SK-N-SH (cell line): Measurements from ENCODE around the gene SLCO2A1. TPM values are rescaled to one million over a fixed set of nuclear protein-coding genes. Genes with fewer than 3 reads are reported as not detected.

ENCODE experiments used
- CTCF ChIA-PET: fragments of 300-600, 350-600 bp; formaldehyde crosslinking; extraction: SDS; loops from one replicate; lab custom pipeline; 2021; lab: Yijun Ruan, JAX
- POLR2A ChIA-PET: fragments of 350-600 bp; sonication (Branson Sonifier 250); formaldehyde crosslinking; extraction: SDS; loops from one replicate; lab custom pipeline; 2020; ENCODE audit warnings: antibody characterized with exemption, inconsistent platforms; lab: Yijun Ruan, JAX
- DNase-seq: peaks from one replicate; pipeline ENCODE4 v3.0.0; 2012
- H2AFZ ChIP-seq: fragments of 200-600 bp; sonication (generic); 2 replicates; pipeline ENCODE4 v1.8.1; 2016; ENCODE audit warnings: antibody characterized with exemption, mild to moderate bottlenecking, low read depth
- H3F3A ChIP-seq: fragments of 200-600 bp; sonication (generic); replicated peaks from 2 replicates; pipeline ENCODE3; 2016; ENCODE audit warnings: antibody characterized with exemption, mild to moderate bottlenecking; ENCODE audit not compliant: insufficient read depth
- H3K27ac ChIP-seq, 2 experiments: fragments of 200-500 bp in 1 of 2; fragments of 200-600 bp in 1 of 2; sonication (Bioruptor generic) in 1 of 2; sonication (generic), shearing (Covaris generic) in 1 of 2; 2 replicates each; pipeline versions ENCODE4 v1.5.1 to v1.6.1; 2014 to 2016; ENCODE audit warnings: low read depth in 2 of 2, inconsistent platforms in 1 of 2, low read length in 1 of 2, mild to moderate bottlenecking in 1 of 2, mixed read lengths in 1 of 2
- H3K27me3 ChIP-seq: fragments of 200-600 bp; sonication (generic), shearing (Covaris generic); 2 replicates; pipeline ENCODE4 v1.6.1; 2016; ENCODE audit warnings: mixed run types; ENCODE audit not compliant: insufficient read depth
- H3K36me3 ChIP-seq, 2 experiments: fragments of 200-500 bp in 1 of 2; fragments of 200-600 bp in 1 of 2; sonication (Bioruptor generic) in 1 of 2; sonication (generic) in 1 of 2; replicated peaks in 1 of 2; 2 replicates each; pipeline versions ENCODE3 to v1.5.1; 2014 to 2016; ENCODE audit warnings: low read length in 1 of 2, mild to moderate bottlenecking in 1 of 2; ENCODE audit not compliant: insufficient read depth in 2 of 2, control insufficient read depth in 1 of 2
- H3K4me1 ChIP-seq, 2 experiments: fragments of 200-500 bp in 1 of 2; fragments of 200-600 bp in 1 of 2; sonication (Bioruptor generic) in 1 of 2; sonication (generic), shearing (Covaris generic) in 1 of 2; 2 replicates each; pipeline versions ENCODE4 v1.5.1 to v1.6.1; 2014 to 2016; ENCODE audit warnings: low read depth in 1 of 2, low read length in 1 of 2, mixed run types in 1 of 2; ENCODE audit not compliant: insufficient read depth in 2 of 2, control insufficient read depth in 1 of 2
- H3K4me2 ChIP-seq: fragments of 200-600 bp; sonication (generic), shearing (Covaris generic); 2 replicates; pipeline ENCODE4 v1.6.1; 2017; ENCODE audit warnings: mixed run types
- H3K4me3 ChIP-seq, 2 experiments: fragments of 200-500 bp in 1 of 2; fragments of 200-600 bp in 1 of 2; sonication (Bioruptor generic) in 1 of 2; sonication (generic), shearing (Covaris generic) in 1 of 2; 2 replicates each; pipeline versions ENCODE4 v1.5.1 to v1.8.1; 2014 to 2016; ENCODE audit warnings: low read depth in 2 of 2, inconsistent platforms in 1 of 2, low read length in 1 of 2, mild to moderate bottlenecking in 1 of 2, mixed read lengths in 1 of 2, moderate library complexity in 1 of 2
- H3K79me2 ChIP-seq: fragments of 200-600 bp; sonication (generic); 2 replicates; pipeline ENCODE4 v1.8.1; 2017; ENCODE audit warnings: mild to moderate bottlenecking; ENCODE audit not compliant: insufficient read depth
- H3K9ac ChIP-seq: fragments of 200-600 bp; sonication (generic); 2 replicates; pipeline ENCODE4 v1.6.1; 2017; ENCODE audit warnings: mixed run types
- H3K9me2 ChIP-seq: fragments of 200-600 bp; sonication (generic); 2 replicates; pipeline ENCODE4 v1.6.1; 2017; ENCODE audit warnings: mixed run types
- H3K9me3 ChIP-seq: fragments of 200-600 bp; sonication (generic); 2 replicates; pipeline ENCODE4 v1.6.1; 2017; ENCODE audit warnings: mixed run types, mild to moderate bottlenecking, moderate library complexity
- H4K20me1 ChIP-seq: fragments of 200-600 bp; sonication (generic); 2 replicates; pipeline ENCODE4 v1.6.1; 2017; ENCODE audit warnings: mild to moderate bottlenecking, mixed run types; ENCODE audit not compliant: insufficient read depth
- EP300 ChIP-seq, 2 experiments: IDR thresholded peaks; 2 replicates each; pipeline versions ENCODE4 v1.4.0 to v1.6.1; 2012; ENCODE audit warnings: borderline replicate concordance in 1 of 2, low read depth in 1 of 2, low read length in 1 of 2
- EZH2phosphoT487 ChIP-seq: fragments of 200-600 bp; sonication (generic); IDR thresholded peaks from 2 replicates; pipeline ENCODE4 v1.6.1; 2017; ENCODE audit warnings: low read depth, mixed run types, mild to moderate bottlenecking, antibody characterized with exemption, moderate library complexity, borderline replicate concordance
- FOXJ3 ChIP-seq: sonication (generic); formaldehyde crosslinking; IDR thresholded peaks from 2 replicates; pipeline ENCODE4 v1.5.1; 2020; ENCODE audit warnings: mild to moderate bottlenecking, missing genetic modification reagents
- GATA2 ChIP-seq: sonication (generic); formaldehyde crosslinking; IDR thresholded peaks from 2 replicates; pipeline ENCODE4 v1.5.0; 2020; ENCODE audit warnings: mild to moderate bottlenecking, missing genetic modification reagents
- JUND ChIP-seq: IDR thresholded peaks from 2 replicates; pipeline ENCODE4 v1.4.0; 2012
- POLR2AphosphoS5 ChIP-seq: IDR thresholded peaks from 2 replicates; pipeline ENCODE4 v1.6.1; 2012; ENCODE audit warnings: low read depth, low read length
- RAD21 ChIP-seq: IDR thresholded peaks from 2 replicates; pipeline ENCODE4 v1.6.1; 2012; ENCODE audit warnings: mild to moderate bottlenecking, low read length
- RFX5 ChIP-seq: IDR thresholded peaks from 2 replicates; pipeline ENCODE4 v1.6.1; 2012; ENCODE audit warnings: mild to moderate bottlenecking, improper control_type of control experiment, low read length
- SIN3A ChIP-seq: IDR thresholded peaks from 2 replicates; pipeline ENCODE4 v1.6.1; 2012; ENCODE audit warnings: low read depth, mild to moderate bottlenecking, low read length, moderate library complexity, borderline replicate concordance
- SMC3 ChIP-seq: IDR thresholded peaks from 2 replicates; pipeline ENCODE4 v1.6.1; 2012; ENCODE audit warnings: low read depth, low read length, improper control_type of control experiment
- TAF1 ChIP-seq: IDR thresholded peaks from 2 replicates; pipeline ENCODE4 v1.6.1; 2012; ENCODE audit warnings: low read depth, mild to moderate bottlenecking, low read length, moderate library complexity, borderline replicate concordance
- TEAD4 ChIP-seq: IDR thresholded peaks from 2 replicates; pipeline ENCODE4 v1.4.0; 2012; ENCODE audit warnings: mild to moderate bottlenecking, borderline replicate concordance; ENCODE audit not compliant: insufficient read depth
- USF1 ChIP-seq: IDR thresholded peaks from 2 replicates; pipeline ENCODE4 v1.4.0; 2012; ENCODE audit warnings: low read depth, borderline replicate concordance
- YY1 ChIP-seq: IDR thresholded peaks from 2 replicates; pipeline ENCODE4 v1.4.0; 2012; ENCODE audit warnings: low read depth, mild to moderate bottlenecking
- ZBTB33 ChIP-seq: IDR thresholded peaks from 2 replicates; pipeline ENCODE4 v1.4.0; 2012; ENCODE audit warnings: low read depth, borderline replicate concordance
- WGBS: methylation state at CpG from one replicate; pipeline ENCODE4 v1.1.6; 2017; ENCODE audit warnings: low lambda C conversion rate; 5-methylcytosine and 5-hydroxymethylcytosine counted together
- polyA plus RNA-seq, 3 experiments: library from polyadenylated mRNA; depleted of rRNA; stranded (reverse); fragments of >200 nt; gene quantifications; 2 replicates each; pipeline ENCODE4 v1.2.3, GENCODE V29; 2012
- TF ChIP-seq, protein P1 (sequence below): IDR thresholded peaks from 2 replicates; pipeline ENCODE4 v1.6.1; 2012; ENCODE audit warnings: mild to moderate bottlenecking, low read depth, low read length, moderate library complexity

Gene SLCO2A1
- polyA plus RNA-seq, 1 of the 3 experiments (the other 2 are of a cell fraction), result 9.3 TPM

DNA sequence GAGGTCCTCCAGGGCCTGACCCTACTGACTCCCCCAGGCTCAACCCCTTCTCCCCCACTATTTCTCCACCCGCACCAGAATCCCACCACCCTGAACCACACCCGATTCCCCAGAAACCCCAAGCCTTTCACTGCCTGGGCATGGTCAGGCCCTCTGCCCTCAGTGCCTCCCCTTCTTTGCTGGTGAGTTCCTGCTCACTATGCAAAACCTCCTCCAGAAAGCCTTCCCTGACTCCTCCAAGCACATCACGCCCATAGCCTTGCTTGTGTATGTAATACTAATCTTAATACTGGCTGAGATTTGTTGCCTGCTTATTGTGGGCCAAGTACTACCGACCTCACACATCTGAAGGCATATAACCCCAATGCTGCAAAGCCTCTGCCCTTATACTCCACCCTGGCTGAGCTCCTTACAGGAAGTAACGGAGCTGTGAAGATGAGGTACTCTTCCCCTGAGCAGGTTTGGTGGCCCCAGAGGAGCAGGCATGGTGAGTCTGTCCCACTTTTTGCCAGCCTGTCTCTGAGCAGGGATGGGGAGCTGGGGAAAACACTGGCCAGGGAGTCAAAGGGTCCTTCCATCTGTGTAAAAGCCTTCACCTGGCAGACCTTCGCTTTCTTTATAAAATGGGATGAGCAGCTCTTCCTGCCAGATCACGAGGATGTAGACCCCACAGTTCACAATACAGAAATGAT is 143.5 kb downstream of the SLCO2A1 start:
- no peaks in the 10 kb centered on the region; the same call in 1 of the 2 replicates for H3K27me3 ChIP-seq
- no peak overlapping the region for H2AFZ ChIP-seq
- H3K9me2 ChIP-seq, result no peaks in the 10 kb centered on the region
- H3K36me3 ChIP-seq, result no peaks in the 10 kb centered on the region
- WGBS, result 57% methylated on average over 7 of the region's 7 CpGs
- ChIA-PET POLR2A (no interaction called here), CTCF (no interaction called here)
- no peaks in the 10 kb centered on the region for H3K79me2 ChIP-seq
- DNase-seq, result no peak
- no peak overlapping the region for H3K27ac ChIP-seq
- TF ChIP-seq JUND (no peak), SMC3 (no peak), EP300 (IDR thresholded peaks at IDR 0.05; ENCODE audit: borderline replicate concordance in 1 of 2, low read depth in 1 of 2, low read length in 1 of 2) (no peak), ZBTB33 (no peak), USF1 (no peak), RFX5 (no peak)
- H3K4me2 ChIP-seq, result no peak overlapping the region
- no peak overlapping the region for H3K4me3 ChIP-seq
- H4K20me1 ChIP-seq, result no peaks in the 10 kb centered on the region
- H3K9ac ChIP-seq, result no peak overlapping the region
- no peaks in the 10 kb centered on the region for H3K9me3 ChIP-seq
- H3K4me1 ChIP-seq, result peaks cover 0 to 2% of the 10 kb centered on the region in 2 experiments; a peak in 1 of 4 replicates
- no peaks in the 10 kb centered on the region for H3F3A ChIP-seq

- Histone ChIP-seq H3K36me3 (no peaks in the 10 kb centered on the region), H3K79me2 (no peaks in the 10 kb centered on the region), H3K4me1 (peaks cover 0 to 2% of the 10 kb centered on the region in 2 experiments; a peak in 1 of 4 replicates), H3F3A (no peaks in the 10 kb centered on the region), H3K27ac (no peak overlapping the region), H3K4me3 (no peak overlapping the region), H3K4me2 (no peak overlapping the region), H4K20me1 (no peaks in the 10 kb centered on the region), H2AFZ (no peak overlapping the region), H3K9me3 (no peaks in the 10 kb centered on the region), H3K9ac (no peak overlapping the region), H3K9me2 (no peaks in the 10 kb centered on the region), H3K27me3 (no peaks in the 10 kb centered on the region; the same call in 1 of the 2 replicates)
- CTCF ChIA-PET, result interaction anchor here (1.2 kb wide), 1 partner anchor 9 kb away, joined by 4 read pairs; no protein-coding TSS in a partner anchor
- POLR2A ChIA-PET, result no interaction called here
- DNase-seq, result no peak
- WGBS, result 64% methylated on average over 6 of the region's 11 CpGs
- TF ChIP-seq YY1, result no peak
- TF ChIP-seq, protein P1, sequence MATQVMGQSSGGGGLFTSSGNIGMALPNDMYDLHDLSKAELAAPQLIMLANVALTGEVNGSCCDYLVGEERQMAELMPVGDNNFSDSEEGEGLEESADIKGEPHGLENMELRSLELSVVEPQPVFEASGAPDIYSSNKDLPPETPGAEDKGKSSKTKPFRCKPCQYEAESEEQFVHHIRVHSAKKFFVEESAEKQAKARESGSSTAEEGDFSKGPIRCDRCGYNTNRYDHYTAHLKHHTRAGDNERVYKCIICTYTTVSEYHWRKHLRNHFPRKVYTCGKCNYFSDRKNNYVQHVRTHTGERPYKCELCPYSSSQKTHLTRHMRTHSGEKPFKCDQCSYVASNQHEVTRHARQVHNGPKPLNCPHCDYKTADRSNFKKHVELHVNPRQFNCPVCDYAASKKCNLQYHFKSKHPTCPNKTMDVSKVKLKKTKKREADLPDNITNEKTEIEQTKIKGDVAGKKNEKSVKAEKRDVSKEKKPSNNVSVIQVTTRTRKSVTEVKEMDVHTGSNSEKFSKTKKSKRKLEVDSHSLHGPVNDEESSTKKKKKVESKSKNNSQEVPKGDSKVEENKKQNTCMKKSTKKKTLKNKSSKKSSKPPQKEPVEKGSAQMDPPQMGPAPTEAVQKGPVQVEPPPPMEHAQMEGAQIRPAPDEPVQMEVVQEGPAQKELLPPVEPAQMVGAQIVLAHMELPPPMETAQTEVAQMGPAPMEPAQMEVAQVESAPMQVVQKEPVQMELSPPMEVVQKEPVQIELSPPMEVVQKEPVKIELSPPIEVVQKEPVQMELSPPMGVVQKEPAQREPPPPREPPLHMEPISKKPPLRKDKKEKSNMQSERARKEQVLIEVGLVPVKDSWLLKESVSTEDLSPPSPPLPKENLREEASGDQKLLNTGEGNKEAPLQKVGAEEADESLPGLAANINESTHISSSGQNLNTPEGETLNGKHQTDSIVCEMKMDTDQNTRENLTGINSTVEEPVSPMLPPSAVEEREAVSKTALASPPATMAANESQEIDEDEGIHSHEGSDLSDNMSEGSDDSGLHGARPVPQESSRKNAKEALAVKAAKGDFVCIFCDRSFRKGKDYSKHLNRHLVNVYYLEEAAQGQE, result no peak
- TF ChIP-seq TEAD4, result no peak
- TF ChIP-seq USF1, result no peak
- no peak for TF ChIP-seq GATA2 (CRISPR knock-in tag)
- no peak for TF ChIP-seq EZH2phosphoT487
- TF ChIP-seq POLR2AphosphoS5, result no peak
- no peak for TF ChIP-seq SIN3A
- TF ChIP-seq TAF1, result no peak
- no peak for TF ChIP-seq EP300 (IDR thresholded peaks at IDR 0.05; ENCODE audit: borderline replicate concordance in 1 of 2, low read depth in 1 of 2, low read length in 1 of 2)
- TF ChIP-seq RFX5, result no peak
- no peak for TF ChIP-seq FOXJ3 (CRISPR knock-in tag)
- TF ChIP-seq RAD21, result no peak
Measured at GRCh38 chr3:133884887-133885711, 144.6 kb downstream of the SLCO2A1 start.
